B cell (primary cell): ENCODE data around the gene TAF11L10.
"Not testable (repeated sequence)": the region's sequence is repeated elsewhere in the genome, so short reads cannot be mapped to it uniquely, and the experiment has no call there.

ENCODE experiments used
- CTCF ChIP-seq: fragments of 200-600 bp; IDR thresholded peaks from one replicate; pipeline ENCODE4 v1.8.0; 2022; ENCODE audit warnings: antibody characterized with exemption, mild to moderate bottlenecking
- EZH2 ChIP-seq: IDR thresholded peaks from 2 replicates; pipeline ENCODE4 v1.6.1; 2012; ENCODE audit warnings: borderline replicate concordance, low read depth, mild to moderate bottlenecking, moderate library complexity, low read length; ENCODE audit not compliant: insufficient read depth, poor library complexity, severe bottlenecking

- not testable (repeated sequence) for TF ChIP-seq CTCF, EZH2
These were observed 6.8 kb downstream of the TAF11L10 start, which contains the start of gene TAF11L8 for GRCh38 chr5:17590860-17591259.
